Measurements from ENCODE around the gene IL1RAPL2.

Gene IL1RAPL2

GRCh38 chrX:105451401-105451800 lies 885.4 kb downstream of the IL1RAPL2 start:
- Histone ChIP-seq H3K27ac (ENCODE audit: low read depth, low read length) (no peak overlapping the region), H3K9ac (ENCODE audit: low read length) (no peak overlapping the region), H3K4me2 (ENCODE audit: low read depth, low read length, poor library complexity, severe bottlenecking) (no peak overlapping the region), H3K9me2 (replicated peaks; ENCODE audit: insufficient read depth, low read length) (no peaks in the 10 kb centered on the region), H4K20me1 (ENCODE audit: low read depth, low read length) (no peaks in the 10 kb centered on the region), H3K9me3 (ENCODE audit: insufficient read depth, low read length) (no peaks in the 10 kb centered on the region), H3F3A (ENCODE audit: insufficient read depth) (no peaks in the 10 kb centered on the region), H2AFZ (ENCODE audit: low read depth, low read length, severe bottlenecking) (no peak overlapping the region), H3K79me2 (ENCODE audit: insufficient read depth, low read length) (no peaks in the 10 kb centered on the region), H3K36me3 (ENCODE audit: low read length) (no peaks in the 10 kb centered on the region), H3K27me3 (ENCODE audit: low read length) (no peaks in the 10 kb centered on the region), H3K4me3 (ENCODE audit: insufficient read depth, low read length, poor library complexity, severe bottlenecking) (no peak overlapping the region)
- TF ChIP-seq CTCF (IDR thresholded peaks at IDR 0.05; ENCODE audit: insufficient read depth, low read length, poor library complexity, severe bottlenecking) (no peak), EZH2phosphoT487 (conservative IDR thresholded peaks at IDR 0.05; ENCODE audit: low read length) (no peak)

- no peaks in the 10 kb centered on the region for H3K9me2 ChIP-seq (replicated peaks; ENCODE audit: insufficient read depth, low read length)
- H4K20me1 ChIP-seq (ENCODE audit: low read depth, low read length), result no peaks in the 10 kb centered on the region
- H3K9me3 ChIP-seq (ENCODE audit: insufficient read depth, low read length), result no peaks in the 10 kb centered on the region
- no peak overlapping the region for H3K4me2 ChIP-seq (ENCODE audit: low read depth, low read length, poor library complexity, severe bottlenecking)
- H3K4me3 ChIP-seq (ENCODE audit: insufficient read depth, low read length, poor library complexity, severe bottlenecking), result no peak overlapping the region
- no peaks in the 10 kb centered on the region for H3K27me3 ChIP-seq (ENCODE audit: low read length)
- no peak overlapping the region for H2AFZ ChIP-seq (ENCODE audit: low read depth, low read length, severe bottlenecking)
- H3K36me3 ChIP-seq (ENCODE audit: low read length), result no peaks in the 10 kb centered on the region
- H3F3A ChIP-seq (ENCODE audit: insufficient read depth), result no peaks in the 10 kb centered on the region
- H3K79me2 ChIP-seq (ENCODE audit: insufficient read depth, low read length), result no peaks in the 10 kb centered on the region
- H3K9ac ChIP-seq (ENCODE audit: low read length), result no peak overlapping the region
- TF ChIP-seq EZH2phosphoT487 (conservative IDR thresholded peaks at IDR 0.05; ENCODE audit: low read length) (no peak), CTCF (IDR thresholded peaks at IDR 0.05; ENCODE audit: insufficient read depth, low read length, poor library complexity, severe bottlenecking) (no peak)
- no peak overlapping the region for H3K27ac ChIP-seq (ENCODE audit: low read depth, low read length)
These were observed 892.8 kb downstream of the IL1RAPL2 start for GRCh38 chrX:105458846-105459245.

GRCh38 chrX:105460376-105460775 lies 894.4 kb downstream of the IL1RAPL2 start:
- no peak overlapping the region for H3K27ac ChIP-seq (ENCODE audit: low read depth, low read length)
- no peaks in the 10 kb centered on the region for H3F3A ChIP-seq (ENCODE audit: insufficient read depth)
- no peaks in the 10 kb centered on the region for H3K36me3 ChIP-seq (ENCODE audit: low read length)
- no peaks in the 10 kb centered on the region for H3K9me3 ChIP-seq (ENCODE audit: insufficient read depth, low read length)
- no peaks in the 10 kb centered on the region for H4K20me1 ChIP-seq (ENCODE audit: low read depth, low read length)
- no peak overlapping the region for H2AFZ ChIP-seq (ENCODE audit: low read depth, low read length, severe bottlenecking)
- H3K4me2 ChIP-seq (ENCODE audit: low read depth, low read length, poor library complexity, severe bottlenecking), result no peak overlapping the region
- no peaks in the 10 kb centered on the region for H3K27me3 ChIP-seq (ENCODE audit: low read length)
- H3K9ac ChIP-seq (ENCODE audit: low read length), result no peak overlapping the region
- H3K4me3 ChIP-seq (ENCODE audit: insufficient read depth, low read length, poor library complexity, severe bottlenecking), result no peak overlapping the region
- TF ChIP-seq CTCF (IDR thresholded peaks at IDR 0.05; ENCODE audit: insufficient read depth, low read length, poor library complexity, severe bottlenecking) (no peak), EZH2phosphoT487 (conservative IDR thresholded peaks at IDR 0.05; ENCODE audit: low read length) (no peak)
- H3K9me2 ChIP-seq (replicated peaks; ENCODE audit: insufficient read depth, low read length), result no peaks in the 10 kb centered on the region
- H3K79me2 ChIP-seq (ENCODE audit: insufficient read depth, low read length), result no peaks in the 10 kb centered on the region

All from SU-DHL-6 (cell line).